Inflammatory macrophage treated with lipopolysaccharide for 4 hours (primary cell): ENCODE data around the gene CD28.

Experiments
- DNase-seq: peaks from one replicate; pipeline ENCODE4 v3.0.0-alpha.2; 2020

The CD28 gene

DNA sequence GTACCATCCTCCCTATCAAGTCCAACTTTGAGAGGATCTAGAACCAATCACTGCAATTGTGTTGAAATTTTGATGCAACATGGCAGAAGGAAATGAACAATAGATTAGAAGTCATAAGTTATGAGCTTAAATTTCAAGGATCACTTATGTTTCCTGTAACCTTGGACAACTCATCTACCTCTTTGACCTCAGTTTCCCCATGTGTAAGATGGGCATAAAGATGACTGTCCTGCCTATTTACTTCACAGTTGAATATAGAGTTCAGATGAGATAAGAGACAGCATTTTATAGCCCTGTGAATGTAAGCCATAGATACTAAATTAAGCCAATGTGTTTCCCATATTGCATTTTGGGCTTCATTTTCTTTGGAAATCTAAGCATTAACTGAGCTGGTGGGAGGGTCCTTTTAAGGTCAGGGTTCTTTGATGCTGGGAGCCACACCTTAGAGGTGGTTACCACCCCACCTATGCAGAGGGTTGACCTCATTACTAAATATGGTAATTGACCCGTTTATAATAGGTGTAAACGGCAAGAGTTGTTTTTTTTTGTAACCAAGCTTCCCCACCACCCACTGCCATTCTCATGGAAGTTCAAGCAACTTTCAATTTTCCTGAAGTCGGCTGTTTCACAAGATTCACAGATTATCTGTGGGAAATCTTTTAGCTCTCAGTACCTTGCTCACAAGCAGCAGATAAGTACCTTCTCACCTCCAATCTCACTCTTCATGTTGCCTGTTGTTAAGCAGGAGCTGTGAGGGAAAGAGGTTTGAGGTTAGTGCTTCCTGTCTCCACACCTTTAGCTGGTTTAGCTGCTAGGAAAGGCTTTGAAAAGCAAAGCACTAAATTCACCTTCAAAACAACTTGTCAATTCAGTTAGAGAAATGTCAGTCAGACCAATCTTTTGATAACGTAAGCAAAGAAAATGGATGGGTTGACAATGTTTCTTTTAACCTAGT, 13.3 kb downstream of the CD28 start:
- no peak for DNase-seq

GRCh38 chr2:203720915-203721672, 14.7 kb downstream of the CD28 start:
- DNase-seq = no peak

GRCh38 chr2:203721781-203722300, 15.4 kb downstream of the CD28 start:
- DNase-seq = no peak

DNA sequence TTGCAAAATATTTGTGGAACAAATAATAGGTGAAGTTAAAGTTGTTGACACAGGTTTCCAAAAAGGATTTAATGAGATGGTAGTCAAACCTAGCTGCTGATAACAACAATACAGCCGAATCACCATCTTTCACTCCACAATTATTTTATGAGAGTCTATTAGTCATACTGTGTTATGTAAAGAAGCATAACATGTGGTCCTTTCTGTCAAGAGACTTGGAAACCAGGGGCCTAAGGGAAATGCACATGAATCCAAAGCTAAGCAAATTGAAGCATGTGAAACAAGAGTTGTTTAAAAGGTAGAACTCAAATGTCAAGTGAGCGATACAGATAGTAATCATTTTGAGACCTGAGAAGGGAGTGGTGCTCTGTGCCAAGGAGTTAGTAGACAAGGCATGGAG, 16.0 kb downstream of the CD28 start:
- DNase-seq = no peak

DNA sequence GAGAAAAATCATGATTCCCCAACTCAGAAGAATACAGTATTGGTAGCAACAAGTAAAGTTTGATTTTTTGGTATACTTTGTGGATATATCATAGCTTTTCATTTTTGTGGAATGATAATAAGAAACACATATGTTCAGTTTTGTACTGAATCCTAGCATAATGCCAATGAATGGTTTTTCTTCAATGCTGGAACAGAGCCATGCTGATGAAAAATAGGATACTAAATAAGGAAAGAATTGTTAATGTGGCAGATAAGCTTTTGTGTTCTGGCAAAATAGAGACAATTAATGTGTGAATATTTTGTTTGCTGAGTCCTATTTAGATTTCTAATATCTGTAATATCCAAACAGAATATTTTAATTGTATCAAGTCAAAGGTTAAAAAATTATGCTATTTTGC, 21.9 kb downstream of the CD28 start:
- DNase-seq = no peak

- no peak for DNase-seq
These were observed 23.8 kb downstream of the CD28 start for GRCh38 chr2:203730076-203730729.

GRCh38 chr2:203730883-203731282, 24.4 kb downstream of the CD28 start:
- DNase-seq = no peak

DNA sequence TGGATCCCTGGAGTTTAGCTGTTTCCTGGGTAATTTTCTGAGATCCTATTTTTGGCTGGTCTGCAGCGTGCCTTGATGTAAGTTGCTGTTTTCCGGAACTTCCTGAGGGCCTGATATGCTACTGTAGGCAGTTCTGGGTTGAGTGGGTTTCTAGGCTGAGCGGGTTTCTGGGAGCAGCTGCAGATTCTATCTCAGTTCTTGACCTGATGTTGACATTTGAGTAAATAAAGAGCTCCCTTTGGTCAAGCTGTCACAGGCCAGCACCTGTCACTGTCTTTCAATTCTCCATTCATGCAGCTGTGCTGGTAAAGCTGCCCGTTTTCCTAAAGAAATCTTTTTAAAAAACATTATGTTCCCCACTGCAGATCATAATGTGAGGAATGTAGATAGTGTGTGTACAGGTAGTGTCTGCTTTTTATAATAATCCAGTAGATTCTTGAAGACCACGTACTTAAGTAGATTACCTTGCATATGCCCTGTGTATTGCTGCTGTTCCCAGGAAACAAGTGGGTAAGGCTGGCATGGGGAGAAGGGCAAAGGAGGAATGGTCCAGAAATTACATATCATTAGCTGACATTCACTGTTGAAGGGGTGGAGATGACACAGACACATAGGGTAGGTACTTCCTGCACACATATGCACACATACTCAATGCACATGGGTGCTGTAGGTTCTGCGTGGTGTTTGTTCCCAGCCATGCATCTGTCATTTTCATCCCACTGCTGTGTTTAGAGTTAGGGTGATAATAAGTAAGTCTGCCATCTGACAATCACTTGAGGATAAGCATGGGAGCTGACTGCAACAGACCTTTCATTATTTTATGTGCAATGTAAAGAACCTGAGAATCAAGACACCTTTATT, 25.9 kb downstream of the CD28 start:
- DNase-seq = no peak

- no peak for DNase-seq
These were observed 26.6 kb downstream of the CD28 start for GRCh38 chr2:203732953-203733510.

- no peak for DNase-seq
These were observed 27.2 kb downstream of the CD28 start for GRCh38 chr2:203733684-203734083.

DNA sequence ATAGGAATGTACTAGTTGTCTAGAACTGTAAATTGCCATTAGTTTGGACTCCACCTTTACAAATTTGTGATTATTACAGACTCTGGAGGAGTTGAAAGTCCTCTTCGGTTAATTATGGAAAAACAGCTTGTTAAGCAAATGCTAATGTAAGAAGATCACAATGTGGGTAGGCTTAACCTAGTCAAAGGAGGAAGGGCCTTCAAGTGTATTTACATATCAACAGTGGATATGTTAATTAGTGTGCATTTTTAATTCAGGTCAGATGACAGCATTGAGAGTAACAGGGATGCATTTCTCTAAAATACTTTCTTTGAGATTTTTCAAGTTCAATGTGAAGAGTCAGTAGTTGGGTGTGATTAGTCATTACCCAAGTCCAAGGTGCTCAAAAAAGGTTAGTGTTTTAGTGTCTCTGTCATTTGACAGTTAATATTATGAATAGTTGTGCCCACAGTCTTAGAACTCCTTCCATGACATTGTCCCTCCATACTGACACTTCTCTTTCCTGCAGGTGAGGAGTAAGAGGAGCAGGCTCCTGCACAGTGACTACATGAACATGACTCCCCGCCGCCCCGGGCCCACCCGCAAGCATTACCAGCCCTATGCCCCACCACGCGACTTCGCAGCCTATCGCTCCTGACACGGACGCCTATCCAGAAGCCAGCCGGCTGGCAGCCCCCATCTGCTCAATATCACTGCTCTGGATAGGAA, 28.0 kb downstream of the CD28 start:
- DNase-seq = no peak

DNA sequence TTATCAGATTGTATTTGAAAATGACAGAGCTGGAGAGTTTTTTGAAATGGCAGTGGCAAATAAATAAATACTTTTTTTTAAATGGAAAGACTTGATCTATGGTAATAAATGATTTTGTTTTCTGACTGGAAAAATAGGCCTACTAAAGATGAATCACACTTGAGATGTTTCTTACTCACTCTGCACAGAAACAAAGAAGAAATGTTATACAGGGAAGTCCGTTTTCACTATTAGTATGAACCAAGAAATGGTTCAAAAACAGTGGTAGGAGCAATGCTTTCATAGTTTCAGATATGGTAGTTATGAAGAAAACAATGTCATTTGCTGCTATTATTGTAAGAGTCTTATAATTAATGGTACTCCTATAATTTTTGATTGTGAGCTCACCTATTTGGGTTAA, 30.9 kb downstream of the CD28 start:
- DNase-seq = no peak

DNA sequence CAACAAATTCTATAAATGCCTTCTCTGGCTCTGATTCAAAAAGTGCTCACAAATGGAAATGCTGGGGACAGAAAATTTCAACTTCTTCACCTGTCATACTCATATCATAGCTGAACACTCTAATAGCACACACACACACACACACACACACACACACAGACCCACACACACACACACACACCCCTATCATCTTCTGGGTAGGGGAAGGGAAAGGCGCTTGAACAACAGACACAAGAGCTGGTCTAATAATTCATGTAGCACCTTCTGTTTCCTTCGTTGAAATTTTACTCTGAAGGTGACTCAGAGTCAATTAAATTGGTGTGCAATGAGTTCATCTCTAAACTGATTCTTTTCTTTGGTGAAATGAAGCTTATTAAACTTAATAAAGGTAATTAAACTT, 32.9 kb downstream of the CD28 start:
- no peak for DNase-seq

GRCh38 chr2:203740871-203741281, 34.4 kb downstream of the CD28 start:
- no peak for DNase-seq

DNA sequence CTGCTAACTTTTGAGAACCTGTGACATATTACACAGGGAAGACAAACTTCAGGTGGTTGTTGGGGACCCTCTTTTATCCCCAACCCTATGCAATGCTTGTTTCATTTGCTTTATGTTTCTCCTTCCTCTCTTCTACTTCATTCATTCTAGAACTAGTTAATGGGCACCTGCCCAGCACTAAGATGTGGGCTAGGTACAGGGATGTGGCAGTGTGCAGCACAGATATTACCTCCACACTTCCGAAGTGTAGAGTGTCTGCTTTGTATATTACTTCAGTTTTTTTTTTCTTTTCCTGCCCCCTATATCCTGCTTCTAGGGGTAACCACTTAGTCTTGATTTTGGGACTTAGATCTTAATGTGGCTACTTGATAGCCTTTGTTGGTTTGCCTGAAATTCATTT, 35.1 kb downstream of the CD28 start:
- no peak for DNase-seq

DNA sequence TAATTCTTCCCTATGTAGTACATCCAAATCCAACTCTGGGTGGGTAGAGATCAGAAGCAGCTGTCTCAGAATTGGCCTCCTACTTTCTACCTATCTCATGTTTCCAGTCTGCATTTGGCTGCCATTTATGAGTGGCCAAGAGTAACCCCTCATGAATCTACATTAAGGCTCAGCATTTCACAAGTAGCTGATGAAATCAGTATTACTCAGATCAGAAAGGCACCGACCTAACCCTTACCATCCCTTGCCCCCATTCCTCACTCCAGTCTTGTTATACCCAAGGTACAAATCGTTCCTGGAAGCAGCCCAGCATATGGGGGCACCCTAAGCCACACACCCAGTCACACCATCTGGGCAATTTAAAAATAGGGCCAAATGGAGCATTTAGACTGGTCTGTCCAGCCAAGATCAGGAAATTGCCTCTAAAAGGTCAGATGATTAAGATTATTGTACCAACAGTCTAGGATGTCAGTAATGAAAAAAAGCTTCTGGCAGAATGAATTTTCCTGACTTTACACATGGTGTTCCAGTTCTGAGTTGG, 37.1 kb downstream of the CD28 start:
- DNase-seq = peak; percentile 61

- no peak for DNase-seq
These were observed 37.7 kb downstream of the CD28 start for GRCh38 chr2:203744091-203744490.

DNA sequence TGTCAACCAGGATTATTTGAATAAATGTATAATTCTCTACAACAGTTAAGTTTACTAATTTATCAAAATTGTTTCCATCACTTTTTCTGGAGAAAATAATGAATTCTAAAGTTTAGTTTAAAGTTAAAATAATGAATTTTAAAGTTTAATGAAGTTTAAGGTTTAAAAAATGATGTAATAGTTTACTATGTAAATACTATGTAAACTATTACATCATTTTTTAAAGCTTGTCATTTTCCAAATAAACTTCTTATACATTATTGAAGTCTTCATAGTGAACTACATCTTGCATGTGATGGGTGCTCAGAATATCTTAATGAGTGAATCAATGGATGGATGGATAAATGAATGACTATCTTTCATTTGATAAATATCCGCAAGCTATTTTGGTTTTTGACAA, 38.8 kb downstream of the CD28 start:
- DNase-seq = no peak

- no peak for DNase-seq
These were observed 42.1 kb downstream of the CD28 start for GRCh38 chr2:203748331-203749126.
